NCI-H2196 (cell line): ENCODE data around the gene PRKN.

Source experiments
- DNase-seq: peaks from one replicate; lab custom pipeline; 2025; ENCODE audit not compliant: unreplicated experiment; lab: John Stamatoyannopoulos, UW

The PRKN gene

DNA sequence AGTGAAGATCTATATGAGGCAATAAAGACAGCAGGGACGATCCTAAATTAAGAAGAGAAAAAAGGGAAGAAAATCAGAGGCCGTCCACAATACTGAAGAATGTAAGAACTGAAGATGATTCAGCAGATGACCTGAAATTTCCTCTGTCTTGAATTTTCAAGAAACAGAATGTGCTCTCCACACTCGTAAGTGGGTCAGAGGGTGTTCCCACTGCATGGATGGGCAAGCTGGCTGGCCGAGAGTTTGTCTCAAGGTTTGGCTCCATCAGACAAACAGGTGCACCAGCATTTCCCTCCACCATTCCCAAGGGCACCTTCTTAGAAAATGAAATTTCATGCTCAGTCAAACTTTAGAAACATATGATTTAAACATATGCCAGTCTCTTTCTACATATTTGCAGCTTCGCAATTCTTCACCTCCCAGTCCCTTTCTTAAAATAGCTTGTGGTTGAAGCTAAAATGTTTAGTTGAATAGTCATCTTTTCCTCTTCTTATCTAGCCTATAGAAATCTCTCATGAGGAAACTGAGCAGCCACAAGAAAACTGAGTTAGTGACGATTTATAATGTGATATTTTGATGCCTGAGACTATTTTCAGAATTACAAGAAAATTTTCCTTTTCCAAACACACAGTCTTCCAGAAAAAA is 576.4 kb downstream of the PRKN start:
- DNase-seq, result no peak

GRCh38 chr6:162150295-162150694 is 577.3 kb downstream of the PRKN start:
- no peak for DNase-seq

DNA sequence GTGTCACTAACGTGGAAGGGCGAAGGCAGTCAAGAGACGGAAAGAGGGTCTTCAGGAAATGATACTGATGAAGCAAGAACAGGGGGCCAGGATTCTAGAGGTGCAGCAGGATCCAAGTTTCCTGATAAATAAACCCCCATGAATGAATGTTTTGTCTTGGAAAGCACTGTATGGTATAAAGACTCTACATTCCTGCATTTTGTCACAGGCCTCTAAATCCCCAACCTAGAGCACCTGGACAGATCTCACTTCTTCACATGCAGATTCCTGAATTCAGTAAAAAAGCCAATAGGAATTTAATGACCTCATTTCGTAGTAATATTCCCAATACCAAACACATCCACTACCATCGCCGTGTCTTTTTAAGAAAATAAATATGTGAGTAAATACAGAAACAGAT is 577.8 kb downstream of the PRKN start:
- DNase-seq, result no peak

- no peak for DNase-seq
Measured at GRCh38 chr6:162147805-162148204, 579.8 kb downstream of the PRKN start.

- DNase-seq, result no peak
Measured at GRCh38 chr6:162147281-162147680, 580.3 kb downstream of the PRKN start.

DNA sequence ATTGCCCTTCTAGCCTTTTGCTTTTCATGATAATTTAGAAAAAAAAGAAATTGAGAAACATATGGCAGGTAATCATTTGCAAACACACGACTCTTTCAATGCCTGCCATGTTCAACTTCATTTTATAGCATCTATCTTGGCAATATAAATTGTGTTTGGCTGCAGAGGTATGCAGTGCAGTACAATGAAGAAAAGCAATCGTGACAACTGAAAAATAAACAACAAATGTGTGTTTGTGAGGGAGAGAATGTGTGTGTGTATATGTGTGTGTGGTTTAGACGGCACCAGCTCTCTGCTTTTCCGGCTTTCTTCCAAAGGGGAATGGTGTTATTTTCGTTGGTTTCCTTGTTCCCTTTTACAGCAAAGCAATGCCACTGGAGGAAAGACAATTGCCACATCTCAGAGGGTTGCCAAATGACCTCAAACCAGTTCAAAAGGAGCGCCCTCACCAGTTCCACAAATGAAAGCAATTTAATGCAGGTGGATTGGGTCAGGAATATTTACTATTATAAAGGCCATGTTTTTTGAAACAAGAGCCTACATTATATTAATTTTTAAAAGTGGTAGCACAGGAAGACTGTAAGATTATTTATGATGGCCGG is 587.2 kb downstream of the PRKN start:
- no peak for DNase-seq

DNA sequence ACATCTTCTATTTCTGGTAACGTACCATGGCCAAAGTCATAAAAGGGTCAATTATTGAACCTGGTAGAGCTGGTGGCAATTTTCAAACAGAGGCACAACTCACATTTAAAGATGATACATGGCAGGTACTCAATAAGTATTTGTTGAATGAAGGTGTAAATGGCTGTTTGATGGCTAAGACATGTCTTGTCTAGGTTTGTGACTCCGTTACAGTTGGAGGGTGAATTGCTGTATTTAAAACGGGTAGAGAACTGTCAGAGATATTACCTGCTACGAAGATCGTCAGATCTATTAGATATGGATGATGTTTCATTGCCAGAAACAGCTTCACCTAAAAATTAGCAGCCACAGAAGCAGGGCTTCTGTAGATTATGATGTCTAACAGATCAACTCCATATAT is 601.9 kb downstream of the PRKN start:
- DNase-seq, result no peak

DNA sequence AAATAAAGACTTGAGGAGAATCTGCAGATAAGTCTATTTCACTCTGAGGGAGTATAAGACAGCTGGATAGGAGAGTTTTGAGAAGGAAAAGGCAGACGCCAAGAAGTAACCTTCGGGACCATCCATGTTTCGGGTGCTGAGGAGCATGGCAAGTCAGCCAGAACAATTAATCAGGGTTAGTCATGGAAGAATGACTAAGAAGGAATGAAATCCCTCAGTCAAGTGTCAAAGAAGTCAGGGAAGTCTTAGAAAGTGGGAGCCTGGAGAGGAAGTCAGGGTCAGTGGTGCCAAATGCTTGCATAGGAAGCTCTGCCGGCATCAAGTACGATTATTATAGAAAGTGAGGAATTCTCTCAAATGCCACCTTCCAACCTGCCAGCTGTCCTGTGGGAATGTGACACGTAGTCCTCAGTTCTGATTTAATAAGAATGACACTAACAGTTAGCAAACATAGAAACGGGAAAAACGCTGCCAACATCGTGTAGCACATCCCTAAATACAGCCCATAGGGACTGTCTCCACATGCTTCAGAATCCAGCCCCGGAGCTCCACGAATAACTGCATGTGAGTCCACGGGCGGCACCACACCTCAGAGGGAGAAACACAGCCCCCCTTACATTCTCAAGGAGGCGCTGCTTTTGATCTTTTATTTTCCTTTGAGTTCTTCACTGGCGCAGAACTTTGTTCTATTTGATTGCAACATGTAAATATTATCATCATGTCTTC is 602.7 kb downstream of the PRKN start:
- no peak for DNase-seq

- DNase-seq, result no peak
Measured at GRCh38 chr6:162123797-162124196, 603.8 kb downstream of the PRKN start.

DNA sequence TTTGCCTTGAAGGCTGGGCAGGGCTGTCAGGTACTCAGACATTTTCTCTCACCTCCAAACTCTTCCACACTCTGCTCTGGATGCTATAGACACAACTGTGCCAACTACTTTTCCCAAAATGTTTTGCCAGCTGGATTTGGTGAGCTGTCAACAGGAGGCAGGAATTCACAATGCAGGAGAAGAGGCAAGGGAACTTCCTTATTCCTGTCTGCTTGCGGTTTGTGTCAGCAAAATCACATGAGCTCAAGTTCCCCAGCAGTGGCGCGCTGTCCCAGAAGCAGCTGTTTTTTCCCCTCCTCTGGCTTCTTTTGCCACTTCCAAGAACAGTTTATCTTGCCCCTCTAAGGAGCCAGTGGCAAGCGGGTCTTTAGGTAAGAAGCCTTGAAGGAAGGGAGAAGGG is 608.2 kb downstream of the PRKN start:
- no peak for DNase-seq

DNA sequence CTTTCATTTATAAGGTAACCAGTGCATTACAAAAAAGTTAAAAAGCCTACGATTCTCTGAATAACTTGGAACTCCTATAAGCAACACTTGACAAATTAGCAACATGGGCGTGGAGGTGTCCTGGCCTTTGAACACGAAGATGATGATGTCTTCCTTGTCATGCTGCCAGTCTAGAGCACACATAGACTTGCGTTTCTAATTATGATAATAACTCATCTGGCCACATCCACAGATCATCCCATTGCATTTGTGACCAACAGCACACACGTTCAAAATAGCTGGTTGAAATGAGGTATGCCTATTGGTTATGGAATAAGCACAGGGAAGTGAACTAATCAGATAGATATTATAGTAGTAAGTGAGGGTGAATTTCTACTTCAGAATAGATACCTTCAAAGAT is 608.9 kb downstream of the PRKN start:
- no peak for DNase-seq

- DNase-seq, result no peak
Measured at GRCh38 chr6:162116902-162117525, 610.6 kb downstream of the PRKN start.

DNA sequence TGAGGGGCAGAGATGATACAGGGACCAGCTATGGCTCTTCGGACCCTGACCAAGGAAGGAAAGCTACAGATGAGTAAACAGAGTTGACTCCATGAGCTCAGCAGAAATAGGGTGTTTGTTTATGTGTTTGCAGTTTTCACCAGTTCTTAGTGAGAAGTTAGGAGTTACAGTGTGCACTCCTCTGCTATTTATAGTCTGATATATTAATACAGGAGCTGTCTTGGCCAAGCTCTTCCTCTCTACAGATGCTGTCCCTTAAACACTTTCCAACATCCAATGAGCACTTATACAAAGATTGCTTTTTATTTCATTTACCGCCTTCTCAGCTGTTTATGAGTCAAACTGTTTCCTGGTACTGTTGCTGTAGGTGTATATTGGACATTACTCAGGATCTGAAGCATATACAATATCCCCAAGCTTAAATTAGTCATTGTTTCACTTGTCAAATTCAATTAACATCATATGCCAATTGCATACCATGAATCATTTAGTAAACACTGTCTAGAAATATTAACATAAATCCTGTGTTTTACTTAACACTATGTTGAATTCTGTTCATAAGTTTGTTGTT is 618.0 kb downstream of the PRKN start:
- no peak for DNase-seq

- no peak for DNase-seq
Measured at GRCh38 chr6:162108041-162108440, 619.5 kb downstream of the PRKN start.

DNA sequence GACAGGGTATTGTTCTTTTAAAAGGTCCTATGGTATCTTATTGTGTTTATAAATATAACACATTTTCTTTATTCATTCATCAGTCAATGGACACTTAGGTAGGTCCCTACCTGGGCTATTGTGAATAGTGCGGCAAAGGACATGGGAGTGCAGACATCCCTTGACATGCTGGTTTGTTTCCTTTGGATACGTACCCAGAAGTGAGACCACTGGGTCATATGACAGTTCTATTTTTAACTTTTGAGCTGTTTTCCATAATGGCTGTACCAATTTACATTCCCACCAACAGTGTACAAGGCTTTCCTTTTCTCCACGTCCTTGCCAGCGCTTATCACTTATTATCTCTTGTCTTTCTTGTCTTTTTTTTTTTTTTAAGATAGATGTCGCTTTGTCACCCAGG is 627.5 kb downstream of the PRKN start:
- DNase-seq, result no peak

DNA sequence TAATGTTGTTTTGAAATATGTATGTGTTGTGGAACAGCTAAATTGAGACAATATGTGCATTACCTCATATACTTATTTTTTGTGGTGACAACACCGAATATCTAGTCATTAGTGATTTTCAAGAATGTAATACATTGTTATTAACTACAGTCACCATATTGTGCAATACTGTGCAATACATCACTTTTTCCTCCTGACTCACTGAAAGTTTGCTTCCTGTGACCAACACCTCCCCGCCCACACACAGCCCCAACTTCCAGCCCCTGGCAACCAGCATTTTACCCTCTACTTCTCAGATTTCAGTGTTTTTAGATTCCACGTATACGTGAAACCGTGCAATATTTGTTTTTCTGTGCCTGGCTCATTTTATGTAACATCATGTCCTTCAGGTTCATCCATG is 627.9 kb downstream of the PRKN start:
- no peak for DNase-seq

DNA sequence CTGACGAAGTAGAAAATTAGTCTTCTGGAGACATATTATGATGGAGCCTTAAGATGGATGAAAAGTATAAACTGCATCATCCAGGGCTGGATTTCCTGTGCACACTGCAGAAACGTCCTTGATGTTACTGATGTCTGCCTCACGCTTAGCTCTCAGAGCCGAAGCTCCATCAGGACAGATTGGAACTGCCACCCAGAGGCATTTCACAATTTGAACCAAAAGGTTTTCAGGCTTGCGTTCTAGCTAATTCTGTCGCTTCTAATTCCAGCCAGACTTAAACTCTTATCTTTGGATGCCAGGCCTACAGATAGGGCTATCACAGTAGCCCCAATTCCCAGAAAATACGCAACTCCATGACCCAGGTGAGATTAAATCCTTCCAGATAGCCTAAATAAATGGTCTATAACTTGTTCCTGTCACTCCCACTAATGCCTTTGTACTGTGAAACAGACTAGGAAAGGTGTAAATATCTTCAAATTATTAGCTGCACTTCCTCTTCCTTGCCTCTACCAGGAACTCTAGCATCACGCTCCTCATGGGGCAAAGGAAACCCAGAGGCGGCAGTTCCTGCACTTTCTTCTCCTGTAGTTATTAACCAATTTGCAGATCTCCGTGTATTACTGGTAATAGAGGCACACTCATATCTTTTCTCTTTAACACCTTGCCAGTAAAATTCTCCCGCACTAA is 634.6 kb downstream of the PRKN start:
- DNase-seq, result no peak

DNA sequence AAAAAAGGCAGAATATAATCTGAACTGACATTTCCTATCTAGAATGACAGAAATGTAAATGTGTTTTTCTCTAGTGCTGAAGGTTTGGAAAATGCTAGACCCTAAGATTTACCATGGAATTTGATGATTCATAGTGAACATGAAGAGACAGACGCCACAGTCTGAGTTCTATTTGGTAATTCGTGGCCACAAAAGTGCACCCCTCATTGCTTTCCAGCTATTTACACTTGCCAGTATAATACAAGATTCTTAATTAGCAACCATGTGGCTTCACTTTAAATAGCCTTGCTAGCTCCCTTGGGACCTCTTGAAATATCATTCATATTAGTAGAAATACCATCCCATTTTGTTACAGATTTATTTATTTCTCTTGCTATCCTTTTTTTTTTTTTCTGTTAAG is 636.8 kb downstream of the PRKN start:
- DNase-seq, result no peak

GRCh38 chr6:162088091-162088490 is 639.5 kb downstream of the PRKN start:
- no peak for DNase-seq

DNA sequence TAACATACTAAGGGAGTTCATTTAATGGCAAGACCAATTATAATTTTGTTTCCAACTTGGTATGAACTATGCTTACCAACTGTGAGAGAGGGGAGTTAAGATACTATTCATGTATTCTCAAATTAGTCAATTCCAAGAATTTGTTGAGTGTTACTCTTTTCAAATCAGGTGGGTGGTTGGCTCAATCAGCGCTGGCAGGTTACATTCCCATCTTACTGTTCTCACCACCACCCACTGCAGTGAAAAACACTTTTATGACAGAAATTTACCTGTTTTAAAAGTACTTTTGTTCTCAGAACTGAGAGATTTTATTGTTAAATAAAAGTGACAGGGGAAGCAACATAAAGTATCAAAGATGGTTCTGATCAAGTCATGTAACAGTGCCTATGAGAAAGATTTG is 642.0 kb downstream of the PRKN start:
- no peak for DNase-seq

DNA sequence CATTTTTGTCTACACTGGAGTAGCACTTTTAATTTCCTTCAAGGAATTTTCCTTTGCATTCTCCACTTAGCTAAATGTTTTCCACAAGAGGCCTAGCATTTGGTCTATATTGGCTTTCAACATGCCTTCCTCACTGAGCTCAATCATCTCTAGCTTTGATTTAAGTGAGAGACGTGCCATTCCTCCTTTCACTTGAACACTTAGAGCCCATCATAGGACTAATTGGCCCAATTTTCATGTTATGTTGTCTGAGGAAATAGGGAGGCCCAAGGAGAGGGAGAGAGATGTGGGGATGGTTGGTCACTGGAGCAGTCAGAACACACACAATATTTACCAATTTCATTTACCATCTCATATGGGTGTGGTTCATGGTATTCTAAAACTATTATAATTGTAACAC is 645.0 kb downstream of the PRKN start:
- DNase-seq, result no peak
